ENCODE results near the gene PITPNC1.

DNA sequence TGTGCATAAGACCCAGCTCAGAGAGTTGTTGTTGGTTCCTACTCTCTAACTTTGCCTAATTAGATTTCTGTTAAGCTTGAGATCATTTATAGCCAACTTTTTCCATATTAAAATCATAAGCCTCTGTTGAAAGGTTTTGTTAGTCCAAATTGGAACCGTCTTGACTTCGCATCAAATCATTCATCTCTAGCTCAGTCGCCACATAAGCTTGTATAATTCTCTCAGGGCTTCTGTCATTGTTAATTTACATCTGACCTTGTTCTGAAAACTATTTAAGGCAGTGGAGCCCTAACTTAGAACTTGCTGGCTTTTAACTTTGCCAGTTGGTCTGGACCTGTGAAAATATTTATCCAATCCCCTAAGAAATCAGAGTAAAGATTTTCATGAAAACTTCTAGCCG is 107.2 kb downstream of the PITPNC1 start:
- TF ChIP-seq CTCF (IDR thresholded peaks at IDR 0.05) (no peak), ZFX (IDR thresholded peaks at IDR 0.05; ENCODE audit: borderline replicate concordance) (no peak)
